Measurements from ENCODE around the gene SORCS3.

The SORCS3 gene

DNA sequence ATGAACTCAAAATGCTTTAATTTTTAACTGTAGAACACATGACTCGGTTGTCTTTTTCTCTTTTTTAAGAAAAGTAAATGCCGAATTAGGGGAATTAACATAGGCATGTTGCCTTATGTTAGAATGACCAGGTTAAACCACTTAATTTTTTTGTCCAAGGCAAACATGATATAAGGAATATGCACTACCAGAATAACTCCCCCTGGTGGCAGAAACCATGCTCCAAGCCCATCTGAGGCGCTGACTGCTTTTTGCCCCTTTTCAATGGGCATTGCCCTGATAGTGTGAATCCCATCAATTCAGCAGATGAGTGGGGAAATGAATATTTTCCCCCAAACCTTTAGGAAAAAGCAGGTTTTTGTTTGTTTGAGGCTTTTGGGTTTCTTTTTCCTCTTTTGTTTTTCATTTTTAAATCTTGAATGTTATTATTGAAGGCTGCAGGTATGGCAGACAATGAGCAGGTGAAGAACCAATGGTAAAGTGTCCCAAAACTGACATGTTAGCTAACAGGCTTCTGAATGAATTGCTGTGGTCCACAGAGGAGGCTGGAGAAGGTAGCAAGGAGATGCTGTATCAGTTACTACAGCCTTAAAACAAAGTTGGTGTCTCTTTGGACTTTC lies 284.3 kb downstream of the SORCS3 start:
- Histone ChIP-seq H3K27ac (replicated peaks) (no peak overlapping the region), H3K4me3 (replicated peaks; ENCODE audit: insufficient read depth, low read length) (no peak overlapping the region), H3K27me3 (ENCODE audit: insufficient read depth, poor library complexity, severe bottlenecking) (no peaks in the 10 kb centered on the region)
- DNase-seq (ENCODE audit: low read depth in 1 of 2, low spot score in 1 of 2): peak in 1 of 2 experiments; percentile 11
- no peak for TF ChIP-seq POLR2AphosphoS5 (IDR thresholded peaks at IDR 0.05; ENCODE audit: low read depth)
- TF ChIP-seq, protein P1, sequence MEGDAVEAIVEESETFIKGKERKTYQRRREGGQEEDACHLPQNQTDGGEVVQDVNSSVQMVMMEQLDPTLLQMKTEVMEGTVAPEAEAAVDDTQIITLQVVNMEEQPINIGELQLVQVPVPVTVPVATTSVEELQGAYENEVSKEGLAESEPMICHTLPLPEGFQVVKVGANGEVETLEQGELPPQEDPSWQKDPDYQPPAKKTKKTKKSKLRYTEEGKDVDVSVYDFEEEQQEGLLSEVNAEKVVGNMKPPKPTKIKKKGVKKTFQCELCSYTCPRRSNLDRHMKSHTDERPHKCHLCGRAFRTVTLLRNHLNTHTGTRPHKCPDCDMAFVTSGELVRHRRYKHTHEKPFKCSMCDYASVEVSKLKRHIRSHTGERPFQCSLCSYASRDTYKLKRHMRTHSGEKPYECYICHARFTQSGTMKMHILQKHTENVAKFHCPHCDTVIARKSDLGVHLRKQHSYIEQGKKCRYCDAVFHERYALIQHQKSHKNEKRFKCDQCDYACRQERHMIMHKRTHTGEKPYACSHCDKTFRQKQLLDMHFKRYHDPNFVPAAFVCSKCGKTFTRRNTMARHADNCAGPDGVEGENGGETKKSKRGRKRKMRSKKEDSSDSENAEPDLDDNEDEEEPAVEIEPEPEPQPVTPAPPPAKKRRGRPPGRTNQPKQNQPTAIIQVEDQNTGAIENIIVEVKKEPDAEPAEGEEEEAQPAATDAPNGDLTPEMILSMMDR (IDR thresholded peaks at IDR 0.05; ENCODE audit: insufficient read depth, low read length): peak; percentile 67

DNA sequence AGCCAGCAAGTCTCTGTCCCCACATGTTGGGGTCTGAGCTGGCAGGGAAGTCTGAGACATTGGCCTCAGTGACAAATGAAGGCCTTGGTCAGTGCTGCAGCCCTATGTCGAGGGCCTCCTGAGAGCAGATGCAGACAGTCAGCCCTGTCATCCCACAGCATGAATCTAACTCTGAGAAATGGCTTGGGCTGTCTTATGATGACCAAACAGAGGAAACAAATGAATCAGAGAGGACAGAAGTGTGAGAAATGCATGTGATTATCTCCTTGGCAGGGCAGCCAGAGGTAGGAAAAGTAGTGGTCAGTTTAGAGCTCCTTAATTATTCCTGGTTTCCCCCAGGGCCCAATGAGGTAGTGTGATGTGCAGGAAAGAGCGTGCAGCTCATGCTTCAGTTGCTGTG lies 287.6 kb downstream of the SORCS3 start:
- Histone ChIP-seq H3K27ac (replicated peaks) (no peak overlapping the region), H3K4me3 (replicated peaks; ENCODE audit: insufficient read depth, low read length) (no peak overlapping the region), H3K27me3 (ENCODE audit: insufficient read depth, poor library complexity, severe bottlenecking) (no peaks in the 10 kb centered on the region)
- no peak for DNase-seq (ENCODE audit: low read depth in 1 of 2, low spot score in 1 of 2)
- TF ChIP-seq GABPA (IDR thresholded peaks at IDR 0.05; ENCODE audit: low read depth) (no peak), POLR2AphosphoS5 (IDR thresholded peaks at IDR 0.05; ENCODE audit: low read depth) (no peak), SPI1 (IDR thresholded peaks at IDR 0.05; ENCODE audit: borderline replicate concordance, low read depth) (no peak)
- TF ChIP-seq, protein P2, sequence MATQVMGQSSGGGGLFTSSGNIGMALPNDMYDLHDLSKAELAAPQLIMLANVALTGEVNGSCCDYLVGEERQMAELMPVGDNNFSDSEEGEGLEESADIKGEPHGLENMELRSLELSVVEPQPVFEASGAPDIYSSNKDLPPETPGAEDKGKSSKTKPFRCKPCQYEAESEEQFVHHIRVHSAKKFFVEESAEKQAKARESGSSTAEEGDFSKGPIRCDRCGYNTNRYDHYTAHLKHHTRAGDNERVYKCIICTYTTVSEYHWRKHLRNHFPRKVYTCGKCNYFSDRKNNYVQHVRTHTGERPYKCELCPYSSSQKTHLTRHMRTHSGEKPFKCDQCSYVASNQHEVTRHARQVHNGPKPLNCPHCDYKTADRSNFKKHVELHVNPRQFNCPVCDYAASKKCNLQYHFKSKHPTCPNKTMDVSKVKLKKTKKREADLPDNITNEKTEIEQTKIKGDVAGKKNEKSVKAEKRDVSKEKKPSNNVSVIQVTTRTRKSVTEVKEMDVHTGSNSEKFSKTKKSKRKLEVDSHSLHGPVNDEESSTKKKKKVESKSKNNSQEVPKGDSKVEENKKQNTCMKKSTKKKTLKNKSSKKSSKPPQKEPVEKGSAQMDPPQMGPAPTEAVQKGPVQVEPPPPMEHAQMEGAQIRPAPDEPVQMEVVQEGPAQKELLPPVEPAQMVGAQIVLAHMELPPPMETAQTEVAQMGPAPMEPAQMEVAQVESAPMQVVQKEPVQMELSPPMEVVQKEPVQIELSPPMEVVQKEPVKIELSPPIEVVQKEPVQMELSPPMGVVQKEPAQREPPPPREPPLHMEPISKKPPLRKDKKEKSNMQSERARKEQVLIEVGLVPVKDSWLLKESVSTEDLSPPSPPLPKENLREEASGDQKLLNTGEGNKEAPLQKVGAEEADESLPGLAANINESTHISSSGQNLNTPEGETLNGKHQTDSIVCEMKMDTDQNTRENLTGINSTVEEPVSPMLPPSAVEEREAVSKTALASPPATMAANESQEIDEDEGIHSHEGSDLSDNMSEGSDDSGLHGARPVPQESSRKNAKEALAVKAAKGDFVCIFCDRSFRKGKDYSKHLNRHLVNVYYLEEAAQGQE (IDR thresholded peaks at IDR 0.05; ENCODE audit: insufficient replicate concordance, low read depth): no peak
- TF ChIP-seq, protein P1 (IDR thresholded peaks at IDR 0.05; ENCODE audit: insufficient read depth, low read length): no peak

DNA sequence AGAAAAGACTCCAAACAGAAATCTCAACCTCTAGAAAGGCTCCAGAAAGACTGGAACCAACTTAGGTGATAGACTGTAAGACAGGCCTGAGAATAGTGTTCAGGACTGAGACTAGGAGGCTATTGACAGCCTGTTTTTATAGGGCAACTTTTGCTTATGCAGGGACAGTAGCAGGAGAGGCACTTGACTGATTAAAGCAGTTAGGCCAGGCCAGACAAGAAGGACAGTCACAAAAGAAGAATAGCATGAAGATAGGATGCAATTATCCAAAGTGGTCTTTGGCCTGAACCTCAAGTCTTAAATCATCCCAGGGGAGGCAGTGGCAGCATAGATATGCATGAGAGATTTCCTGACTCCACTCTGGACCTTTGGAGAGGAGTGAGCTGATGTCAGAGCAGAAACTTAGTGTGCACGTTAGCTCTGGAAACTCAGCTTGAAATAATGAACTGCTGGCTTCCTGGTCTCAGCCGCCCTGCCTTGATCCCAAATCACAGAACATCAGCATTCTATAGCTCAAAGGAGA lies 290.6 kb downstream of the SORCS3 start:
- no peak for DNase-seq (ENCODE audit: low read depth in 1 of 2, low spot score in 1 of 2)
- no peak overlapping the region for H3K27ac ChIP-seq (replicated peaks)
- TF ChIP-seq GABPA (IDR thresholded peaks at IDR 0.05; ENCODE audit: low read depth): no peak
- TF ChIP-seq, protein P1 (IDR thresholded peaks at IDR 0.05; ENCODE audit: insufficient read depth, low read length): no peak
- TF ChIP-seq, protein P2 (IDR thresholded peaks at IDR 0.05; ENCODE audit: insufficient replicate concordance, low read depth): no peak
- no peak for TF ChIP-seq POLR2AphosphoS5 (IDR thresholded peaks at IDR 0.05; ENCODE audit: low read depth)
- no peak for TF ChIP-seq SPI1 (IDR thresholded peaks at IDR 0.05; ENCODE audit: borderline replicate concordance, low read depth)
- H3K4me3 ChIP-seq (replicated peaks; ENCODE audit: insufficient read depth, low read length): no peak overlapping the region
- no peaks in the 10 kb centered on the region for H3K27me3 ChIP-seq (ENCODE audit: insufficient read depth, poor library complexity, severe bottlenecking)

DNA sequence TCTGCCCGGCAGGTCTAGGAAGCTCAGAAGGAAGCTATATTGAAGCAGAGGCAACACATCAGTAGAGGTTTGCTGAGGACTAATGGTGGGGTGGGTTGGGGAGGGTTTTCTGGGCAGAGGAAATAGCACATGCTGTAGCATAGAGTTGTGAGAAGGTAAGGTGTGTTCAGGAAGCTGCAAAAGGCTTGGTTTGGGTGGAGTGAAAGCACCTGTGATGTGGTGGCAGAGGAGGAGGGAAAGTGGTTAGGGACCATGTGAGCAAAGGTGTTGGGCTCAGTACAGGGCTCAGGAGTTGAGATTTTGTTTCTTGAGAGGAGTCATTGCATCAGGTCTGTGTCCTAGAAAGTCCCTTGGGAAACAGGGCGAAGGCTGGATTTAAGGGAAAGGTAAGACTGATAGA lies 294.6 kb downstream of the SORCS3 start:
- Histone ChIP-seq H3K27me3 (ENCODE audit: insufficient read depth, poor library complexity, severe bottlenecking) (no peaks in the 10 kb centered on the region), H3K4me3 (replicated peaks; ENCODE audit: insufficient read depth, low read length) (no peak overlapping the region), H3K27ac (replicated peaks) (no peak overlapping the region)
- no peak for TF ChIP-seq POLR2AphosphoS5 (IDR thresholded peaks at IDR 0.05; ENCODE audit: low read depth)
- TF ChIP-seq GABPA (IDR thresholded peaks at IDR 0.05; ENCODE audit: low read depth): no peak
- no peak for TF ChIP-seq SPI1 (IDR thresholded peaks at IDR 0.05; ENCODE audit: borderline replicate concordance, low read depth)
- TF ChIP-seq, protein P2 (IDR thresholded peaks at IDR 0.05; ENCODE audit: insufficient replicate concordance, low read depth): no peak
- no peak for DNase-seq (ENCODE audit: low read depth in 1 of 2, low spot score in 1 of 2)

Data from HL-60 (cell line).